KMS-11 (cell line): ENCODE results near the gene AKR1B15.
"Not testable (repeated sequence)": the region's sequence is repeated elsewhere in the genome, so short reads cannot be mapped to it uniquely, and the experiment has no call there.

ENCODE experiments used
- H2AFZ ChIP-seq: fragments of 200-600 bp; sonication (generic); 2 replicates; pipeline ENCODE4 v1.6.1; 2016; ENCODE audit warnings: antibody characterized with exemption, mixed run types, low read depth
- H3K27ac ChIP-seq: fragments of 200-600 bp; sonication (generic); 2 replicates; pipeline ENCODE4 v1.6.1; 2016; ENCODE audit warnings: mild to moderate bottlenecking, mixed run types
- H3K27me3 ChIP-seq: fragments of 200-600 bp; sonication (generic); 2 replicates; pipeline ENCODE4 v1.6.1; 2017; ENCODE audit warnings: mild to moderate bottlenecking, low read depth, mixed run types, moderate library complexity; ENCODE audit not compliant: insufficient read depth
- H3K36me3 ChIP-seq: fragments of 200-600 bp; sonication (generic); 2 replicates; pipeline ENCODE4 v1.6.1; 2017; ENCODE audit warnings: mild to moderate bottlenecking, mixed run types; ENCODE audit not compliant: insufficient read depth
- H3K4me1 ChIP-seq: fragments of 200-600 bp; sonication (generic); 2 replicates; pipeline ENCODE4 v1.6.1; 2016; ENCODE audit warnings: mild to moderate bottlenecking, low read depth, mixed run types; ENCODE audit not compliant: poor library complexity, severe bottlenecking
- H3K4me2 ChIP-seq: fragments of 200-600 bp; sonication (generic); 2 replicates; pipeline ENCODE4 v1.7.0; 2016; ENCODE audit warnings: mild to moderate bottlenecking, mixed run types
- H3K4me3 ChIP-seq: fragments of 200-600 bp; sonication (generic); IDR thresholded peaks from 2 replicates; pipeline ENCODE4 v1.6.1; 2017; ENCODE audit warnings: low read depth, low read length, mixed read lengths; ENCODE audit not compliant: insufficient read depth
- H3K79me2 ChIP-seq: fragments of 200-600 bp; sonication (generic); 2 replicates; pipeline ENCODE4 v1.6.1; 2016; ENCODE audit warnings: low read depth, mixed run types; ENCODE audit not compliant: insufficient read depth
- H3K9ac ChIP-seq: fragments of 200-600 bp; sonication (generic); 2 replicates; pipeline ENCODE4 v1.6.1; 2016; ENCODE audit warnings: mild to moderate bottlenecking, mixed run types
- H4K20me1 ChIP-seq: fragments of 200-600 bp; sonication (generic); 2 replicates; pipeline ENCODE4 v1.6.1; 2016; ENCODE audit warnings: mild to moderate bottlenecking, mixed run types; ENCODE audit not compliant: insufficient read depth
- TF ChIP-seq, protein P1 (sequence below): fragments of 200-600 bp; sonication (generic); conservative IDR thresholded peaks from 2 replicates; pipeline ENCODE4 v1.6.1; 2017; ENCODE audit warnings: low read depth, mild to moderate bottlenecking, antibody characterized with exemption, low read length, moderate library complexity, mixed read lengths

Gene AKR1B15

DNA sequence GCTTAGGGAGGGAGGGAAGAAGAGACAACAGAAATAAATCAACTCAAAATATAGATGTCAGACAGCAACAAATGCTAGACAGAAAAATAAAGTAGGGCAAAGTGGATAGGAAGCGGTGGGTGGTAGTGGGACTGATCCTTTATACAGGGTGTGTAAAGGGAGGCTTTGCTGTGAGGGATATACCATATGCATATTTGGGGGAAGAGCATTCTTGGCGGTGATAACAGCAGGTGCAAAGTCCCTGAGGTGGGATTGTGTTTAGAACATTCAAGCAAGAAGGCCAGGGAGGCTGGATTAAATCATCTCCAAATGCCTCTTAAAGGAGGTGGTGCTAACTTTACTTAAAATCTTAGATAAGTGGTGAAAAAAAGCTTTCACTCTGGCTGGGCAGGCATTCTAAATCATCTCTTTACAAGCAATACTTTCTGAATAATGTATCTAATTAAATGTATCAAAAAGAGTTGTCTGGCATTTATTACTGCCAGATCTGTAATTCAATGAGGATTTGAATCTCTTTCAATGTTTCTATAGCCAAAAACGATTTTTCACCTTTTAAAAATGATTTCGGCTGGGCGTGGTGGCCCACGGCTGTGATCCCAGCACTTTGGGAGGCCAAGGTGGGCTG is 9.4 kb upstream of the AKR1B15 start:
- Histone ChIP-seq H3K27me3 (no peaks in the 10 kb centered on the region), H3K4me3 (no peak overlapping the region), H3K9ac (no peak overlapping the region), H3K4me1 (no peaks in the 10 kb centered on the region), H2AFZ (no peak overlapping the region), H3K4me2 (no peak overlapping the region), H3K79me2 (no peaks in the 10 kb centered on the region), H4K20me1 (no peaks in the 10 kb centered on the region), H3K27ac (no peak overlapping the region), H3K36me3 (no peaks in the 10 kb centered on the region)
- TF ChIP-seq, protein P1, sequence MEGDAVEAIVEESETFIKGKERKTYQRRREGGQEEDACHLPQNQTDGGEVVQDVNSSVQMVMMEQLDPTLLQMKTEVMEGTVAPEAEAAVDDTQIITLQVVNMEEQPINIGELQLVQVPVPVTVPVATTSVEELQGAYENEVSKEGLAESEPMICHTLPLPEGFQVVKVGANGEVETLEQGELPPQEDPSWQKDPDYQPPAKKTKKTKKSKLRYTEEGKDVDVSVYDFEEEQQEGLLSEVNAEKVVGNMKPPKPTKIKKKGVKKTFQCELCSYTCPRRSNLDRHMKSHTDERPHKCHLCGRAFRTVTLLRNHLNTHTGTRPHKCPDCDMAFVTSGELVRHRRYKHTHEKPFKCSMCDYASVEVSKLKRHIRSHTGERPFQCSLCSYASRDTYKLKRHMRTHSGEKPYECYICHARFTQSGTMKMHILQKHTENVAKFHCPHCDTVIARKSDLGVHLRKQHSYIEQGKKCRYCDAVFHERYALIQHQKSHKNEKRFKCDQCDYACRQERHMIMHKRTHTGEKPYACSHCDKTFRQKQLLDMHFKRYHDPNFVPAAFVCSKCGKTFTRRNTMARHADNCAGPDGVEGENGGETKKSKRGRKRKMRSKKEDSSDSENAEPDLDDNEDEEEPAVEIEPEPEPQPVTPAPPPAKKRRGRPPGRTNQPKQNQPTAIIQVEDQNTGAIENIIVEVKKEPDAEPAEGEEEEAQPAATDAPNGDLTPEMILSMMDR = no peak

DNA sequence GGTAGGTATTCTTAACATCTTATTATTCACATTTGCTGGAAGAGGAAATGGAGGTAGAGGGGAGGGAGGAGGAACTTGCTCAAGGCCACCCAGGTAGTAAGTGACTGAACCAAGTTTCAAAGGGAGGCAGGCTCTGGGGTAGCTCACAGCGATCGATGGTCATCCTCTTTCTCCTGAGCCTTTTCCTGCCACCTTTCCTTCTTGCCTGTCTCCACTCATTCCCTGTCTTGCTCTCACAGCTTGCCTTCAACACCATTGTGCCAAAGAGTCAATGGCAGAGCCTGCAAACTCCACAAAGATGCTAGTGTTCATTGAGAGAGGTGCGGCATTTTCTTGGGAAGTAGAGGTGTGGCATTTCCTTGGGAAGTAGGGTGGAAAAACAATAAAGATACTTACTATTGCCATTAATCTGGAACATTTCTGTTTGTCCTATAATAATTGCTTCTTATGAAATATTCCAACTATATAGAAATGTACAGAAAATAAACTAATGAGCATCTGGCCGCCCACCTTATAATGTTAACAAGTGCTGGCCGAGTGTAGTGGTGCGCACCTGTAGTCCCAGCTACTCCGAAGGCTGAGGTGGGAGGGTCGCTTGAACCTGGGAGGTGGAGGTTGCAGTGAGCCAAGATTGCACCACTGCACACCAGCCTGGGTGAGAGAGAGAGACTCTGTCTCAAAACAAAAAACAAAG is 7.3 kb upstream of the AKR1B15 start:
- not testable (repeated sequence) for H3K4me2 ChIP-seq, H2AFZ ChIP-seq, H3K4me3 ChIP-seq, H3K36me3 ChIP-seq, H4K20me1 ChIP-seq, H3K9ac ChIP-seq, H3K27ac ChIP-seq, H3K27me3 ChIP-seq, H3K4me1 ChIP-seq, H3K79me2 ChIP-seq

DNA sequence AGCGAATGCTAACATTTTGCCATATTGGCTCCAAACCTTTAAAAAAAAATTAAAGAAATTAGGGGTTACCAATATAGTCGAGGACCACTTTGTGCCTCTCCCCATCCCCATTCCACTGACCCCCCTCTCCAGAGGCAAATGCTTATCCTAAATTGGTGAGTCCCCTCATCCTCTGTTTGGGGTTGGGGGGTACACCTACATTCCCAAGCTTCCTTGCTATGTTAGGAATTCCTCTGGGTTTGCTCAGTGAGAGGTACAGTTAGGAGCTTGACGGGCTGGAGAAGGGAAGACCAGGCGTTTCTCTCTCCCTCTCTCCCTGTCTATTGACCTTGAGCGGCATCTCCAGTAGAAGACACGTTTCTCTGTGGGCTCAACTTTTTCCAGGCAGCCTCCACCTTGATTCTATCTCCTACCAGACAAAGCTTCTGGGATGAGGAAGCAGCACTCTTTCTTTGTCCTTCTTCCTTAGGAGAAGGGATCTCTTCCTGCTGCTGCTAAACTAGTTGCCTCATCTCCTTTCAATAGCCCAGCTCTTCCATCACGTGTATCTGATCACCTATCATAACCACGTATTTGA is 6.6 kb upstream of the AKR1B15 start:
- TF ChIP-seq, protein P1 = no peak
- Histone ChIP-seq H3K36me3 (no peaks in the 10 kb centered on the region), H3K27me3 (no peaks in the 10 kb centered on the region), H3K9ac (no peak overlapping the region), H3K4me1 (peaks cover 5% of the 10 kb centered on the region), H4K20me1 (no peaks in the 10 kb centered on the region), H3K27ac (no peak overlapping the region), H3K4me2 (no peak overlapping the region), H2AFZ (no peak overlapping the region), H3K4me3 (no peak overlapping the region), H3K79me2 (no peaks in the 10 kb centered on the region)

DNA sequence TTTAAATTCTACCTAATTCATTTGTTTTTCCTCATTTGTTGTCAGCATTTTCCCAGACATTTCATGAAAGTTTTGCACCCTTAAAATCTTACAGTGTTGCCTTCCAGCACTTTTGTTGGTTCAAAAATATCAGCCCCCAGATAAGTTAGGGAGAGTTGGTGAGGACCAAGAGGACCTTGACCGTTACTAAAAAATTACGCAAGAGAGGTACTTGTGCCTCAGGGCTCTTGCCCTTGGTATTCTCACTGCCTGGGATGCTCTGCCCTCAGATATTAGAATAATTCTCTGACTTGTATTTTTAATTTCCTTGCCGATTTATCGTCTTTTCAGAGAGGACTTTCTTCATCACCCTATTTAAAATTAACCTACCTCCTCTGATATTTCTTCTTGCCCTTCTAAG is 3.5 kb upstream of the AKR1B15 start:
- no peak overlapping the region for H2AFZ ChIP-seq
- H3K4me3 ChIP-seq = no peak overlapping the region
- no peak overlapping the region for H3K27ac ChIP-seq
- TF ChIP-seq, protein P1 = no peak
- H4K20me1 ChIP-seq = no peaks in the 10 kb centered on the region
- H3K4me1 ChIP-seq = peaks cover 14% of the 10 kb centered on the region
- no peak overlapping the region for H3K4me2 ChIP-seq
- H3K27me3 ChIP-seq = no peaks in the 10 kb centered on the region
- no peak overlapping the region for H3K9ac ChIP-seq
- no peaks in the 10 kb centered on the region for H3K79me2 ChIP-seq
- no peaks in the 10 kb centered on the region for H3K36me3 ChIP-seq

DNA sequence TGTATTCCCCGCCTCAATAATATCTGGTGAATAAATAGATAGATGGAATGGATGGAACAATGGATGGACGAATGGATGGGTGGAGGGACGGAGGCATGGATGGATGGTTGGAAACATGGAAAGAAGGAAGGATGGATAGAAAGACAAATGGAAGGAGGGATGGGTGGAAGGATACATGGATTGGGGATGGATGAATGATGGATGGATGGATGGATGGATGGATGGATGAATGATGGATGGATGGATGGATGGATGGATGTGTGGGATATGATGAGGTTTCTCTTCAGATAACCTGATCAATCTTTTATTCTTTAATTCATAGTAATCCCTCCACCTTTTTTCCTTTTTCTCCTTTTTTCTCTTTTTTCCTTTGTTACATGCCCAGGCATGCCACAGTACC is 3.0 kb upstream of the AKR1B15 start:
- H2AFZ ChIP-seq = no peak overlapping the region
- H3K36me3 ChIP-seq = no peaks in the 10 kb centered on the region
- H4K20me1 ChIP-seq = no peaks in the 10 kb centered on the region
- no peaks in the 10 kb centered on the region for H3K79me2 ChIP-seq
- TF ChIP-seq, protein P1 = no peak
- H3K4me1 ChIP-seq = peaks cover 14% of the 10 kb centered on the region
- no peak overlapping the region for H3K4me2 ChIP-seq
- no peak overlapping the region for H3K9ac ChIP-seq
- no peak overlapping the region for H3K27ac ChIP-seq
- no peaks in the 10 kb centered on the region for H3K27me3 ChIP-seq
- no peak overlapping the region for H3K4me3 ChIP-seq
